Endothelial cell of umbilical vein (primary cell): ENCODE results near the gene ITPKB.

ENCODE experiments used
- FOS ChIP-seq: IDR thresholded peaks from 2 replicates; pipeline ENCODE4 v1.6.1; 2011; ENCODE audit warnings: mild to moderate bottlenecking, low read length, moderate library complexity, borderline replicate concordance; ENCODE audit not compliant: insufficient read depth
- JUN ChIP-seq: IDR thresholded peaks from 2 replicates; pipeline ENCODE4 v1.6.1; 2011; ENCODE audit warnings: borderline replicate concordance, low read depth; ENCODE audit not compliant: insufficient read length, insufficient read depth
- POLR2A ChIP-seq: IDR thresholded peaks from 2 replicates; pipeline ENCODE4 v1.6.1; 2012; ENCODE audit warnings: low read depth, mild to moderate bottlenecking, control low read depth, low read length
- TF ChIP-seq, protein P1 (sequence below), 2 donors: IDR thresholded peaks; 1 replicate in 1 of 2; 2 replicates in 1 of 2; pipeline ENCODE4 v1.5.1; 2011; ENCODE audit warnings: low read length in 2 of 2, mild to moderate bottlenecking in 2 of 2, moderate library complexity in 2 of 2, control low read depth in 1 of 2, inconsistent platforms in 1 of 2, low read depth in 1 of 2; ENCODE audit not compliant: insufficient read depth in 1 of 2; ENCODE audit errors: extremely low read depth in 1 of 2

DNA sequence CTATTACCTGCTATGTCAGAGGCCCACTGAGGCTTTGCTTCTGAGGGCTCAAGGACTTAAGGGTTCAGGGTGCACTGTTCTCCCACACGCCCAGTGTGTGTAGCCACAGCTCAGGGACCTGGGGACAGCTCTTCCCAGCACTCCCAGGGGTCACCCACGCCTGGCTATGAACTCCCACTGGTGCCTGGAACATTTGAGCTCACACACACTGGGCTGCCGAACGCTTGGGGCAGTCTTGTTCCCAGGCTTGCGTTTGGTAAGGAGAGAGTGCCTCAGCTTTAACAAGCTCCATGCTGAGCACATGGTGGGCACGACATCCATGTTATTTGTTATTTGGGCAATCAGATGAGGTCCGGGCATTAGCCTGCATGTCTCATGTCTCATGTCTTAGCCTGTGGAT is 153.0 kb downstream of the ITPKB start:
- TF ChIP-seq, protein P1, sequence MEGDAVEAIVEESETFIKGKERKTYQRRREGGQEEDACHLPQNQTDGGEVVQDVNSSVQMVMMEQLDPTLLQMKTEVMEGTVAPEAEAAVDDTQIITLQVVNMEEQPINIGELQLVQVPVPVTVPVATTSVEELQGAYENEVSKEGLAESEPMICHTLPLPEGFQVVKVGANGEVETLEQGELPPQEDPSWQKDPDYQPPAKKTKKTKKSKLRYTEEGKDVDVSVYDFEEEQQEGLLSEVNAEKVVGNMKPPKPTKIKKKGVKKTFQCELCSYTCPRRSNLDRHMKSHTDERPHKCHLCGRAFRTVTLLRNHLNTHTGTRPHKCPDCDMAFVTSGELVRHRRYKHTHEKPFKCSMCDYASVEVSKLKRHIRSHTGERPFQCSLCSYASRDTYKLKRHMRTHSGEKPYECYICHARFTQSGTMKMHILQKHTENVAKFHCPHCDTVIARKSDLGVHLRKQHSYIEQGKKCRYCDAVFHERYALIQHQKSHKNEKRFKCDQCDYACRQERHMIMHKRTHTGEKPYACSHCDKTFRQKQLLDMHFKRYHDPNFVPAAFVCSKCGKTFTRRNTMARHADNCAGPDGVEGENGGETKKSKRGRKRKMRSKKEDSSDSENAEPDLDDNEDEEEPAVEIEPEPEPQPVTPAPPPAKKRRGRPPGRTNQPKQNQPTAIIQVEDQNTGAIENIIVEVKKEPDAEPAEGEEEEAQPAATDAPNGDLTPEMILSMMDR (IDR thresholded peaks at IDR 0.05; ENCODE audit: extremely low read depth in 1 of 2, insufficient read depth in 1 of 2, low read depth in 1 of 2, low read length in 2 of 2), result no peak
- TF ChIP-seq POLR2A (no peak), JUN (no peak), FOS (no peak)
